OCI-LY3 (cell line): Measurements from ENCODE around the gene EPHB4.

Source experiments
- H2AFZ ChIP-seq: fragments of 200-600, 300-600 bp; shearing (Covaris generic); 2 replicates; pipeline ENCODE4 v1.6.0; 2014; ENCODE audit warnings: antibody characterized with exemption, low read depth, low read length
- H3K27ac ChIP-seq: fragments of 200-600, 300-600 bp; sonication (generic); 2 replicates; pipeline ENCODE4 v1.5.1; 2014; ENCODE audit warnings: mild to moderate bottlenecking, low read length, moderate library complexity, mixed read lengths
- H3K27me3 ChIP-seq: fragments of 200-600, 300-600 bp; sonication (generic); 2 replicates; pipeline ENCODE4 v1.6.1; 2014; ENCODE audit warnings: low read depth, low read length, mixed read lengths
- H3K36me3 ChIP-seq: fragments of 200-600, 300-600 bp; sonication (generic); replicated peaks from 2 replicates; pipeline ENCODE3; 2014; ENCODE audit warnings: low read depth, low read length, mixed read lengths
- H3K4me1 ChIP-seq: fragments of 300-600, 200-600 bp; sonication (generic); 2 replicates; pipeline ENCODE4 v1.6.1; 2014; ENCODE audit warnings: low read length, mixed read lengths
- H3K4me2 ChIP-seq: fragments of 200-600, 300-600 bp; sonication (generic); 2 replicates; pipeline ENCODE4 v1.6.1; 2014; ENCODE audit warnings: low read length, mixed read lengths
- H3K4me3 ChIP-seq: fragments of 300-600, 200-600 bp; sonication (generic); 2 replicates; pipeline ENCODE4 v1.5.1; 2014; ENCODE audit warnings: antibody characterized with exemption, mild to moderate bottlenecking, low read length, moderate library complexity
- H3K79me2 ChIP-seq: fragments of 300-600, 200-600 bp; shearing (Covaris generic); 2 replicates; pipeline ENCODE4 v1.6.1; 2014; ENCODE audit warnings: mild to moderate bottlenecking, low read length, mixed read lengths
- H3K9ac ChIP-seq: fragments of 300-600, 200-600 bp; shearing (Covaris generic); 2 replicates; pipeline ENCODE4 v1.6.0; 2014; ENCODE audit warnings: mild to moderate bottlenecking, low read length, moderate library complexity
- H3K9me3 ChIP-seq: fragments of 200-600, 300-600 bp; shearing (Covaris generic); 2 replicates; pipeline ENCODE4 v1.6.1; 2014; ENCODE audit warnings: low read length, mixed read lengths; ENCODE audit not compliant: insufficient read depth
- H4K20me1 ChIP-seq: fragments of 200-600, 300-600 bp; sonication (generic); 2 replicates; pipeline ENCODE4 v1.6.1; 2016; ENCODE audit warnings: low read length, mixed read lengths; ENCODE audit not compliant: insufficient read depth
- CTCF ChIP-seq: fragments of 200-600, 300-600 bp; sonication (generic); IDR thresholded peaks from 2 replicates; pipeline ENCODE4 v1.5.1; 2014; ENCODE audit warnings: antibody characterized with exemption, low read length, low read depth
- EZH2phosphoT487 ChIP-seq: fragments of 200-600 bp; shearing (Covaris generic); IDR thresholded peaks from 2 replicates; pipeline ENCODE4 v1.6.1; 2018; ENCODE audit warnings: antibody characterized with exemption, mixed run types, low read depth

The EPHB4 gene

GRCh38 chr7:100852048-100852872, 24.9 kb upstream of the EPHB4 start, which contains the start of gene SLC12A9:
Gene SLC12A9, plus strand, starts transcription at chr7:100852713. Its CDS starts 1,485 bp downstream, at chr7:100854198.
- TF ChIP-seq EZH2phosphoT487: no peak
- peak; percentile 94 for TF ChIP-seq CTCF
- H3K4me3 ChIP-seq: peak within 1 kb of the TSS; percentile 89
- peaks cover 16% of the 10 kb centered on the region for H3K79me2 ChIP-seq
- H3K9me3 ChIP-seq: no peaks in the 10 kb centered on the region
- H2AFZ ChIP-seq: peak within 1 kb of the TSS; percentile 97
- peaks cover 10% of the 10 kb centered on the region; the same call in 1 of the 2 replicates for H3K4me1 ChIP-seq
- H3K36me3 ChIP-seq: no peaks in the 10 kb centered on the region
- no peaks in the 10 kb centered on the region for H3K27me3 ChIP-seq
- H3K4me2 ChIP-seq: peak within 1 kb of the TSS; percentile 99
- H3K27ac ChIP-seq: peak within 1 kb of the TSS; percentile 13
- H3K9ac ChIP-seq: peak within 1 kb of the TSS; percentile 79
- 0 out of 2 replicates have a peak, but pooled peaks cover 2% of the 10 kb centered on the region for H4K20me1 ChIP-seq

- Histone ChIP-seq H3K79me2 (no peaks in the 10 kb centered on the region), H3K9ac (no peak overlapping the region), H3K9me3 (no peaks in the 10 kb centered on the region), H3K4me1 (peaks cover 3% of the 10 kb centered on the region; the same call in 1 of the 2 replicates), H4K20me1 (no peaks in the 10 kb centered on the region), H3K4me2 (no peak overlapping the region), H3K27ac (no peak overlapping the region), H3K27me3 (no peaks in the 10 kb centered on the region), H2AFZ (no peak overlapping the region), H3K36me3 (no peaks in the 10 kb centered on the region), H3K4me3 (no peak overlapping the region)
- TF ChIP-seq EZH2phosphoT487 (no peak), CTCF (no peak)
Observed at GRCh38 chr7:100847360-100847759, 20.0 kb upstream of the EPHB4 start.

- H3K27me3 ChIP-seq: no peaks in the 10 kb centered on the region
- no peak overlapping the region for H3K27ac ChIP-seq
- no peaks in the 10 kb centered on the region for H3K79me2 ChIP-seq
- peaks cover 6% of the 10 kb centered on the region; the same call in 1 of the 2 replicates for H3K4me1 ChIP-seq
- H4K20me1 ChIP-seq: no peaks in the 10 kb centered on the region
- H3K4me2 ChIP-seq: no peak overlapping the region
- no peak overlapping the region for H3K4me3 ChIP-seq
- no peak for TF ChIP-seq EZH2phosphoT487
- TF ChIP-seq CTCF: no peak
- H3K9ac ChIP-seq: no peak overlapping the region
- H2AFZ ChIP-seq: no peak overlapping the region
- H3K36me3 ChIP-seq: no peaks in the 10 kb centered on the region
- no peaks in the 10 kb centered on the region for H3K9me3 ChIP-seq
Observed at GRCh38 chr7:100840470-100841100, 13.3 kb upstream of the EPHB4 start.

- no peak overlapping the region for H3K9ac ChIP-seq
- no peak overlapping the region for H2AFZ ChIP-seq
- TF ChIP-seq CTCF: no peak
- TF ChIP-seq EZH2phosphoT487: no peak
- H3K36me3 ChIP-seq: no peaks in the 10 kb centered on the region
- H4K20me1 ChIP-seq: no peaks in the 10 kb centered on the region
- no peaks in the 10 kb centered on the region for H3K79me2 ChIP-seq
- no peaks in the 10 kb centered on the region for H3K9me3 ChIP-seq
- H3K4me2 ChIP-seq: no peak overlapping the region
- no peak overlapping the region for H3K4me3 ChIP-seq
- H3K27ac ChIP-seq: no peak overlapping the region
- no peaks in the 10 kb centered on the region for H3K27me3 ChIP-seq
- peaks cover 6% of the 10 kb centered on the region; the same call in 1 of the 2 replicates for H3K4me1 ChIP-seq
Observed at GRCh38 chr7:100839361-100839760, 12.0 kb upstream of the EPHB4 start.
